KMS-11 (cell line): ENCODE results near the gene ATF4.
"Not testable (repeated sequence)": the region's sequence is repeated elsewhere in the genome, so short reads cannot be mapped to it uniquely, and the experiment has no call there.

Source experiments
- H2AFZ ChIP-seq: fragments of 200-600 bp; sonication (generic); 2 replicates; pipeline ENCODE4 v1.6.1; 2016; ENCODE audit warnings: antibody characterized with exemption, mixed run types, low read depth
- H3K27ac ChIP-seq: fragments of 200-600 bp; sonication (generic); 2 replicates; pipeline ENCODE4 v1.6.1; 2016; ENCODE audit warnings: mild to moderate bottlenecking, mixed run types
- H3K27me3 ChIP-seq: fragments of 200-600 bp; sonication (generic); 2 replicates; pipeline ENCODE4 v1.6.1; 2017; ENCODE audit warnings: mild to moderate bottlenecking, low read depth, mixed run types, moderate library complexity; ENCODE audit not compliant: insufficient read depth
- H3K36me3 ChIP-seq: fragments of 200-600 bp; sonication (generic); 2 replicates; pipeline ENCODE4 v1.6.1; 2017; ENCODE audit warnings: mild to moderate bottlenecking, mixed run types; ENCODE audit not compliant: insufficient read depth
- H3K4me1 ChIP-seq: fragments of 200-600 bp; sonication (generic); 2 replicates; pipeline ENCODE4 v1.6.1; 2016; ENCODE audit warnings: mild to moderate bottlenecking, low read depth, mixed run types; ENCODE audit not compliant: poor library complexity, severe bottlenecking
- H3K4me2 ChIP-seq: fragments of 200-600 bp; sonication (generic); 2 replicates; pipeline ENCODE4 v1.7.0; 2016; ENCODE audit warnings: mild to moderate bottlenecking, mixed run types
- H3K4me3 ChIP-seq: fragments of 200-600 bp; sonication (generic); IDR thresholded peaks from 2 replicates; pipeline ENCODE4 v1.6.1; 2017; ENCODE audit warnings: low read depth, low read length, mixed read lengths; ENCODE audit not compliant: insufficient read depth
- H3K79me2 ChIP-seq: fragments of 200-600 bp; sonication (generic); 2 replicates; pipeline ENCODE4 v1.6.1; 2016; ENCODE audit warnings: low read depth, mixed run types; ENCODE audit not compliant: insufficient read depth
- H3K9ac ChIP-seq: fragments of 200-600 bp; sonication (generic); 2 replicates; pipeline ENCODE4 v1.6.1; 2016; ENCODE audit warnings: mild to moderate bottlenecking, mixed run types
- H4K20me1 ChIP-seq: fragments of 200-600 bp; sonication (generic); 2 replicates; pipeline ENCODE4 v1.6.1; 2016; ENCODE audit warnings: mild to moderate bottlenecking, mixed run types; ENCODE audit not compliant: insufficient read depth
- CTCF ChIP-seq: fragments of 200-600 bp; sonication (generic); conservative IDR thresholded peaks from 2 replicates; pipeline ENCODE4 v1.6.1; 2017; ENCODE audit warnings: low read depth, mild to moderate bottlenecking, antibody characterized with exemption, low read length, moderate library complexity, mixed read lengths

Gene ATF4

GRCh38 chr22:39502109-39502788 is 18.1 kb upstream of the ATF4 start, which contains the start of gene MIEF1:
Gene MIEF1 (plus strand): TSS chr22:39502290. CDS start chr22:39511295, 9,005 bp downstream.
- H4K20me1 ChIP-seq = no peaks in the 10 kb centered on the region
- H3K4me1 ChIP-seq = peaks cover 14% of the 10 kb centered on the region
- H3K9ac ChIP-seq = peak within 1 kb of the TSS; percentile 77
- peak within 1 kb of the TSS; percentile 69 for H2AFZ ChIP-seq
- peak within 1 kb of the TSS; percentile 97 for H3K4me2 ChIP-seq
- H3K4me3 ChIP-seq = no peak within 1 kb of the TSS
- H3K27ac ChIP-seq = peak within 1 kb of the TSS; percentile 52
- H3K36me3 ChIP-seq = peaks cover 11% of the 10 kb centered on the region; the same call in 1 of the 2 replicates
- no peaks in the 10 kb centered on the region for H3K27me3 ChIP-seq
- peaks cover 46% of the 10 kb centered on the region for H3K79me2 ChIP-seq
- TF ChIP-seq CTCF = no peak

- Histone ChIP-seq H3K9ac (peak overlapping the region; percentile 77), H3K4me2 (peak overlapping the region; percentile 97), H3K79me2 (peaks cover 51% of the 10 kb centered on the region), H3K27me3 (no peaks in the 10 kb centered on the region), H3K4me3 (no peak overlapping the region), H3K36me3 (peaks cover 11% of the 10 kb centered on the region; the same call in 1 of the 2 replicates), H2AFZ (peak overlapping the region; percentile 69), H3K4me1 (peaks cover 14% of the 10 kb centered on the region), H3K27ac (peak overlapping the region; percentile 52), H4K20me1 (no peaks in the 10 kb centered on the region)
- no peak for TF ChIP-seq CTCF
These were observed 17.5 kb upstream of the ATF4 start for GRCh38 chr22:39502789-39503409.

GRCh38 chr22:39503630-39504029 is 16.7 kb upstream of the ATF4 start:
- Histone ChIP-seq H3K27me3 (no peaks in the 10 kb centered on the region), H4K20me1 (no peaks in the 10 kb centered on the region), H3K4me2 (peak overlapping the region; percentile 97), H3K4me3 (no peak overlapping the region), H3K4me1 (peaks cover 14% of the 10 kb centered on the region), H2AFZ (no peak overlapping the region), H3K27ac (peak overlapping the region; percentile 52; the same call in 1 of the 2 replicates), H3K79me2 (peaks cover 58% of the 10 kb centered on the region), H3K9ac (peak overlapping the region; percentile 77; the same call in 1 of the 2 replicates), H3K36me3 (peaks cover 11% of the 10 kb centered on the region; the same call in 1 of the 2 replicates)
- no peak for TF ChIP-seq CTCF

- no peak for TF ChIP-seq CTCF
- Histone ChIP-seq H3K4me1 (peaks cover 14% of the 10 kb centered on the region), H3K79me2 (peaks cover 62% of the 10 kb centered on the region), H2AFZ (no peak overlapping the region), H4K20me1 (no peaks in the 10 kb centered on the region), H3K4me3 (no peak overlapping the region), H3K27me3 (no peaks in the 10 kb centered on the region), H3K36me3 (peaks cover 11% of the 10 kb centered on the region; the same call in 1 of the 2 replicates), H3K27ac (no peak overlapping the region), H3K4me2 (peak overlapping the region; percentile 97), H3K9ac (no peak overlapping the region; the same call in 1 of the 2 replicates)
These were observed 16.3 kb upstream of the ATF4 start for GRCh38 chr22:39504071-39504470.

- H2AFZ ChIP-seq, H3K27ac ChIP-seq, H3K4me3 ChIP-seq, H4K20me1 ChIP-seq, H3K4me2 ChIP-seq, H3K27me3 ChIP-seq, H3K9ac ChIP-seq: not testable (repeated sequence)
- peaks cover 18% of the 10 kb centered on the region; the same call in 1 of the 2 replicates for H3K36me3 ChIP-seq
- peaks cover 81% of the 10 kb centered on the region for H3K79me2 ChIP-seq
- peaks cover 11% of the 10 kb centered on the region for H3K4me1 ChIP-seq
These were observed 13.3 kb upstream of the ATF4 start for GRCh38 chr22:39507021-39507420.
